ENCODE results near the gene MED26. TPM values are rescaled to one million over a fixed set of nuclear protein-coding genes. Genes with fewer than 3 reads are reported as not detected.

The MED26 gene
- total RNA-seq, 1 donor from 2014 or later = 11.2 TPM

DNA sequence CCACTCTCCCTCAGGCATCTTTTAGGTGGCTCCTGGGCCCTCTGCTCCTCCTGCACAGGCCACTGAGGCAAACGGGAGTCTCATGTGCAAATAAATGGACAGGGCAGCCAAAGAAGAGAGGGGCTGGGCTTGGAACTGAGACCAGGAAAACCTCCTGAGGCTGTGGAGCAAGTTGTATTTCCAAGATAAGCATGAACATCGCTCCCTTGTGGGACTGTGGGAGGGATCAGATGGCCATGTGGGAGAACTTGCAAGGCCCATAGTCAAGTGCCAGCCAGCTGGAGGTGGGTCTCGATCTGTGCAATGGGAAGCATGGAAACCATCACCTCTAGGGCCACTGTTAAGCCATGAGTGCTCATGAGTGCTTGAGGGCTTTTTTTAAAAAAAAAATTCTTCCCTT, 24.9 kb downstream of the MED26 start:
- Mint-ChIP-seq H3K4me1 (ENCODE audit: low read depth) (peaks cover 8% of the 10 kb centered on the region), H3K4me3 (ENCODE audit: low read depth) (no peak overlapping the region), H3K36me3 (ENCODE audit: insufficient read depth) (no peaks in the 10 kb centered on the region), H3K9me3 (ENCODE audit: low read depth) (no peaks in the 10 kb centered on the region), H3K27me3 (no peaks in the 10 kb centered on the region), H3K27ac (no peak overlapping the region)
- DNase-seq (ENCODE audit: low spot score, unreplicated experiment) = no peak
- TF ChIP-seq, protein P1, sequence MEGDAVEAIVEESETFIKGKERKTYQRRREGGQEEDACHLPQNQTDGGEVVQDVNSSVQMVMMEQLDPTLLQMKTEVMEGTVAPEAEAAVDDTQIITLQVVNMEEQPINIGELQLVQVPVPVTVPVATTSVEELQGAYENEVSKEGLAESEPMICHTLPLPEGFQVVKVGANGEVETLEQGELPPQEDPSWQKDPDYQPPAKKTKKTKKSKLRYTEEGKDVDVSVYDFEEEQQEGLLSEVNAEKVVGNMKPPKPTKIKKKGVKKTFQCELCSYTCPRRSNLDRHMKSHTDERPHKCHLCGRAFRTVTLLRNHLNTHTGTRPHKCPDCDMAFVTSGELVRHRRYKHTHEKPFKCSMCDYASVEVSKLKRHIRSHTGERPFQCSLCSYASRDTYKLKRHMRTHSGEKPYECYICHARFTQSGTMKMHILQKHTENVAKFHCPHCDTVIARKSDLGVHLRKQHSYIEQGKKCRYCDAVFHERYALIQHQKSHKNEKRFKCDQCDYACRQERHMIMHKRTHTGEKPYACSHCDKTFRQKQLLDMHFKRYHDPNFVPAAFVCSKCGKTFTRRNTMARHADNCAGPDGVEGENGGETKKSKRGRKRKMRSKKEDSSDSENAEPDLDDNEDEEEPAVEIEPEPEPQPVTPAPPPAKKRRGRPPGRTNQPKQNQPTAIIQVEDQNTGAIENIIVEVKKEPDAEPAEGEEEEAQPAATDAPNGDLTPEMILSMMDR (IDR thresholded peaks at IDR 0.05; ENCODE audit: unreplicated experiment) = no peak

DNA sequence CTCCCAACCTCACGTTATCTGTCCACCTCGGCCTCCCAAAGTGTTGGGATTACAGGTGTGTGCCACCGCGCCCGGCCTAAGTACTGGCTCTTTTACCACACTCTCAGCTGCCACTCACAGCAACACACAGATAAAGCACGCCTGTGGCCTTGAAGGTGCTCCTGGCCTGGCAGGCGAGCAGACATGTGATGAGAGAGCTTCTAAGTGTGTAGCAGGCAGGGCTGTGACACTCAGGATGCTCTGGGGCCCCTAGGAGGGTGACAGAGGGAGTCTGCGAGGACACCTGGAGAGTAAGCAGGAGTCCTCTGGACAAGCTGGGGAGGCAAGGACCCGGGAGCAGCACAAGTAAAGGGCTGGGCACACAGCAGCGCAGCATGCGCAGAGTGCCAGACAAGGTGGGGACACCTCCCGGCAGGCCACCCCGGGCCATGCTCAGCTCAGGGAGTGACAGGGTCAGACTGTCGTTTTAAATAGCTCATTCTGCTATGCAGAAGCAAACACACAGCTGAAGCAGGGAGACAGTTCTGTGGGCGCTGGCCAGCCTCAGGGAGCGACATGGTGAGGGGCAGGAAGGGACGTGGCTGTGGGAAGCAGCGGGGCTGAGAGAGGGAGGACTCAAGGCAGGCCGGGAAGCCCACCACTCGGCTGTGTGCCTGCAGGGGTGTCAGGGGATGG, 26.5 kb downstream of the MED26 start:
- Mint-ChIP-seq H3K27me3 (no peaks in the 10 kb centered on the region), H3K4me1 (ENCODE audit: low read depth) (peaks cover 10% of the 10 kb centered on the region), H3K27ac (peak overlapping the region; percentile 33), H3K36me3 (ENCODE audit: insufficient read depth) (no peaks in the 10 kb centered on the region), H3K9me3 (ENCODE audit: low read depth) (no peaks in the 10 kb centered on the region), H3K4me3 (ENCODE audit: low read depth) (no peak overlapping the region)
- TF ChIP-seq, protein P1 (IDR thresholded peaks at IDR 0.05; ENCODE audit: unreplicated experiment) = no peak
- DNase-seq (ENCODE audit: low spot score, unreplicated experiment) = no peak

DNA sequence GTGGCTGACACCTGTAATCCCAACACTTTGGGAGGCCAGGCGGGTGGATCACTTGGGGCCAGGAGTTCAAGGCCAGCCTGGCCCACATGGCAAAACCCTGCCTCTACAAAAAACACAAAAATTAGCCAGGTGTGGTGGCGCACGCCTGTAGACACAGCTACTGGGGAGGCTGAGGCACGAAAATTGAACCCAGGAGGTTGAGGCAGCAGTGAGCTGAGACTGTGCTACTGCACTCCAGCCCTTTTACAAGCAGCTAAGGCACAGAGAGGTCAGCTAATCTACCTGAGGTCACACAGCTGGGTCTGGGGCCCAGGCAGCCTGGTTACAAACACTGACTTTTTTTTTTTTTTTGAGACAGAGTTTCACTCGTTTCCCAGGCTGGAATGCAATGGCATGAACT, 27.2 kb downstream of the MED26 start:
- H3K9me3 Mint-ChIP-seq (ENCODE audit: low read depth) = no peaks in the 10 kb centered on the region
- peaks cover 10% of the 10 kb centered on the region for H3K4me1 Mint-ChIP-seq (ENCODE audit: low read depth)
- no peak for DNase-seq (ENCODE audit: low spot score, unreplicated experiment)
- no peak overlapping the region for H3K27ac Mint-ChIP-seq
- H3K4me3 Mint-ChIP-seq (ENCODE audit: low read depth) = no peak overlapping the region
- no peaks in the 10 kb centered on the region for H3K36me3 Mint-ChIP-seq (ENCODE audit: insufficient read depth)
- no peaks in the 10 kb centered on the region for H3K27me3 Mint-ChIP-seq
- TF ChIP-seq, protein P1 (IDR thresholded peaks at IDR 0.05; ENCODE audit: unreplicated experiment) = no peak

DNA sequence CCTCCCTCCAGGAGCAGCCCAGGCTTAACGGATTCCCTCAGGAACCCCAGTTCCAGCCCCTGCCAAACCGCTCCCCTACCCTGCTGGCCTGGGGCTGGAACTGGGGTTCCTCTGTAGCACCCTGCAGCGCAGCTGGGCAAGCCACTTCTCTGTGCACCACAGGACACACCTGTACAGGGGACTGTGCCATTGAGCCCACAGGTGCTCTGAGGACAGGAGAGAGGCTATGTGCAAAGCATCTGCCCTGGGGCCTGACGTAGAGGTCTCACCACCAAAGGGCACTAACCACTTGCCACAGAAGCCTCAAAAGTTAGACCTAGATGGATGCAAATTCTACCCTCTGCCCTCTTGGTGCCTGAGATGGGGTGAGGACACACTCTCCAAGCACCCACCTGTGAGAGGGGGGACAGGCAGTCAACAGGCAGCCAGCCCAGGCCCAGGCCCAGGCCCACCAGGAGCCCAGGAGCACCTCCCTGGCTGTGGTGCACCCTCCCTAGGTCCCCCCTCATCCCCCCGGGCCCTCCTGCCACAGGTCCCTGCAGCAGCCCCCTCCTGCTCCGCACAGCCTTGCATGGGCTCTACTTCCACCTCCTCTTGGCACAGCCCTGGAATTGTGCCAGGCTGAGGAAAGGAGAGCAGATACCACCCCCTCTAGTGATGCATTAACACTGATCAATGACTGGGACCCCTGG, 28.2 kb downstream of the MED26 start:
- Mint-ChIP-seq H3K4me1 (ENCODE audit: low read depth) (peaks cover 10% of the 10 kb centered on the region), H3K27me3 (no peaks in the 10 kb centered on the region), H3K4me3 (ENCODE audit: low read depth) (no peak overlapping the region), H3K27ac (no peak overlapping the region), H3K36me3 (ENCODE audit: insufficient read depth) (no peaks in the 10 kb centered on the region), H3K9me3 (ENCODE audit: low read depth) (no peaks in the 10 kb centered on the region)
- DNase-seq (ENCODE audit: low spot score, unreplicated experiment) = no peak
- TF ChIP-seq, protein P1 (IDR thresholded peaks at IDR 0.05; ENCODE audit: unreplicated experiment) = no peak

DNA sequence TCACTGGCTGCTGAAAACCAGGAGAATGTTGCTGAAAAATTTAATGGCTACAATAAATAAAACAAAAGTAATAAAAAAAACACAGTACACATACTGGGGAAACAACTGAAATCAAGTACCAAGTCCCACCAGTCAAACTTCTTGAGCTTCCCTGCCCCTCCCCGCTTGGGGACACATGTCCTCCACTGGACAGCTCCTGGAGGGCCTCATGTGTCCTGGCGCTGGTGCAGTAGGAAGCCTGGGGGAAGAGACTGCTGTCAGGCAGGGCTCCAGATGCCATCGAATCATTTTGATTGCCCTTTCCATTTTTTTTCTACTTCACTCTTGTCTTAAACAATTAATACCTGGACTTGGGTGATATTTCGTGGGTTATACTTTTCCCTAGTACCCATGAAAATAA, 29.2 kb downstream of the MED26 start:
- H3K9me3 Mint-ChIP-seq (ENCODE audit: low read depth) = no peaks in the 10 kb centered on the region
- H3K27me3 Mint-ChIP-seq = no peaks in the 10 kb centered on the region
- no peaks in the 10 kb centered on the region for H3K36me3 Mint-ChIP-seq (ENCODE audit: insufficient read depth)
- TF ChIP-seq, protein P1 (IDR thresholded peaks at IDR 0.05; ENCODE audit: unreplicated experiment) = no peak
- H3K27ac Mint-ChIP-seq = peak overlapping the region; percentile 84
- no peak for DNase-seq (ENCODE audit: low spot score, unreplicated experiment)
- H3K4me1 Mint-ChIP-seq (ENCODE audit: low read depth) = peaks cover 10% of the 10 kb centered on the region
- no peak overlapping the region for H3K4me3 Mint-ChIP-seq (ENCODE audit: low read depth)

All from progenitor cell of endocrine pancreas (in vitro differentiated cells).